ENCODE data around the gene ATP5F1E. TPM values are rescaled to one million over a fixed set of nuclear protein-coding genes. Genes with fewer than 3 reads are reported as not detected.

The ATP5F1E gene
- total and polyA plus RNA-seq, 4 donors: 18.4 to 88.8 (median 64.1) TPM

GRCh38 chr20:58998656-58999055 is 33.5 kb downstream of the ATP5F1E start:
- H3K36me3 ChIP-seq (ENCODE audit: control insufficient read depth in 4 of 4, insufficient read depth in 4 of 4, low read length in 4 of 4): peaks cover 3 to 69% (median 17%) of the 10 kb centered on the region in 4 donors
- H3K4me3 ChIP-seq: no peak overlapping the region
- DNase-seq (no peak), ATAC-seq (ENCODE audit: insufficient read depth, low FRiP score) (no peak)
- no peak overlapping the region for H3K27ac ChIP-seq (ENCODE audit: low read depth in 1 of 2, low read length in 1 of 2)
- H3K27me3 ChIP-seq (ENCODE audit: control insufficient read depth in 3 of 3, insufficient read depth in 3 of 3, low read length in 2 of 3): no peaks in the 10 kb centered on the region
- H3K9ac ChIP-seq (ENCODE audit: insufficient read depth in 1 of 2, low read length in 2 of 2): no peak overlapping the region
- WGBS, 2 donors: 92% methylated on average over 11 of the region's 11 CpGs
- H3K4me1 ChIP-seq (ENCODE audit: control insufficient read depth in 5 of 5, insufficient read depth in 5 of 5, low read length in 5 of 5): peaks cover 0 to 5% (median 0%) of the 10 kb centered on the region in 5 donors
- no peaks in the 10 kb centered on the region for H3K9me3 ChIP-seq (ENCODE audit: control insufficient read depth in 4 of 4, insufficient read depth in 3 of 4, low read length in 3 of 4)
- TF ChIP-seq, protein P1, sequence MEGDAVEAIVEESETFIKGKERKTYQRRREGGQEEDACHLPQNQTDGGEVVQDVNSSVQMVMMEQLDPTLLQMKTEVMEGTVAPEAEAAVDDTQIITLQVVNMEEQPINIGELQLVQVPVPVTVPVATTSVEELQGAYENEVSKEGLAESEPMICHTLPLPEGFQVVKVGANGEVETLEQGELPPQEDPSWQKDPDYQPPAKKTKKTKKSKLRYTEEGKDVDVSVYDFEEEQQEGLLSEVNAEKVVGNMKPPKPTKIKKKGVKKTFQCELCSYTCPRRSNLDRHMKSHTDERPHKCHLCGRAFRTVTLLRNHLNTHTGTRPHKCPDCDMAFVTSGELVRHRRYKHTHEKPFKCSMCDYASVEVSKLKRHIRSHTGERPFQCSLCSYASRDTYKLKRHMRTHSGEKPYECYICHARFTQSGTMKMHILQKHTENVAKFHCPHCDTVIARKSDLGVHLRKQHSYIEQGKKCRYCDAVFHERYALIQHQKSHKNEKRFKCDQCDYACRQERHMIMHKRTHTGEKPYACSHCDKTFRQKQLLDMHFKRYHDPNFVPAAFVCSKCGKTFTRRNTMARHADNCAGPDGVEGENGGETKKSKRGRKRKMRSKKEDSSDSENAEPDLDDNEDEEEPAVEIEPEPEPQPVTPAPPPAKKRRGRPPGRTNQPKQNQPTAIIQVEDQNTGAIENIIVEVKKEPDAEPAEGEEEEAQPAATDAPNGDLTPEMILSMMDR (IDR thresholded peaks at IDR 0.05; ENCODE audit: control extremely low read depth, extremely low read depth): no peak

DNA sequence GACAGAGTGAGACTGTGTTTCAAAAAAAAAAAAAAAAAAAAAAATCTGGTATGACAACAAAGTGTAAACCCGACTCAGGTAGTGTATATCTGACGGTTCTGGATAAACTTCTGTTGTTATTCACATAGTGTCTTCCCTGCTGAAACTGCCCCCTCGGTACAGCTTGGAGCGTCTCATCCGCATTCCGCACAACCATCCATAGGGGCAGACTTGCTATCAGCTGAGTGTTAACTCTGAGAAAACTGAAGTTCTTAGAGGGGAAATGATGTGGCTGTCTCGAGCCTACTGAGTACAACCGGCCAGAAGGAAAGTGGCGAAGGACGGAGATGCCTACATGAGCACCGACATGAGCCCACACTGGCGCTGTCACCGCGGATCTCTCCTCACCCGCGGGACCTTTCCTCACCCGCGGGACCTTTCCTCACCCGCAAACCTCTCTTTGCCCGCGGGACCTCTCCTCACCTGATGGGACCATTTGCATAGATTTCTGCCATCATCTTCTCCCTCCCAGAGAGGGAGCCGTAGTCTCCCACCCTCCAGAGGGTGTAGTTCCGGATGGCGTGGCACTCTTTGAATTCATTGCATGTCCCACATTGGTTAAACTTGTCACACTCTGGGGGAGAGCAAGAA is 34.9 kb downstream of the ATP5F1E start:
- ATAC-seq (ENCODE audit: insufficient read depth, low FRiP score) (no peak), DNase-seq (no peak)
- Histone ChIP-seq H3K36me3 (ENCODE audit: control insufficient read depth in 4 of 4, insufficient read depth in 4 of 4, low read length in 4 of 4) (peaks cover 3 to 72% (median 25%) of the 10 kb centered on the region in 4 donors), H3K9ac (ENCODE audit: insufficient read depth in 1 of 2, low read length in 2 of 2) (no peak overlapping the region), H3K27me3 (ENCODE audit: control insufficient read depth in 3 of 3, insufficient read depth in 3 of 3, low read length in 2 of 3) (no peaks in the 10 kb centered on the region), H3K4me1 (ENCODE audit: control insufficient read depth in 5 of 5, insufficient read depth in 5 of 5, low read length in 5 of 5) (peaks cover 0 to 5% (median 0%) of the 10 kb centered on the region in 5 donors), H3K27ac (ENCODE audit: low read depth in 1 of 2, low read length in 1 of 2) (no peak overlapping the region), H3K9me3 (ENCODE audit: control insufficient read depth in 4 of 4, insufficient read depth in 3 of 4, low read length in 3 of 4) (no peaks in the 10 kb centered on the region), H3K4me3 (no peak overlapping the region)
- WGBS, 2 donors: 94% methylated on average over 24 of the region's 24 CpGs
- TF ChIP-seq, protein P1 (IDR thresholded peaks at IDR 0.05; ENCODE audit: control extremely low read depth, extremely low read depth): no peak

DNA sequence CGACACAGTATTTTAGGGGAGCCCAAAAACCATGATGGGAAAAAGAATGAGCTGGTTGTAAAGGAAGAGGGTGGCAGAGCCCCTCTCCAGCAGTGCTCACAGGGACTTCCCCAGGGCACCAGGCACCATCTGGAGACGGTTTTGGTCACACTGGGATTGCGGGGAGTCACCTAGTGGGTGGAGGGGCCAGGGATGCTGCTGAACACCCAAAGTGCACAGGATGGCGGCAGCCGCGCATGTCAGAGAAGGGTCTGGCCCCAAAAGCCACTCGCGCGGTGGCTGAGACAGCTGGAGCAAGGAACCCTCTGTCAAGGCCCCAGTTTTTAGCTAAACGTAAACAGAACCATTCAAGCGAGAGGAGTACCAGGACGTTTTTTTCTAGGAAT is 35.9 kb downstream of the ATP5F1E start:
- TF ChIP-seq, protein P1 (IDR thresholded peaks at IDR 0.05; ENCODE audit: control extremely low read depth, extremely low read depth): no peak
- H3K4me1 ChIP-seq (ENCODE audit: control insufficient read depth in 5 of 5, insufficient read depth in 5 of 5, low read length in 5 of 5): peaks cover 0 to 5% (median 0%) of the 10 kb centered on the region in 5 donors
- ATAC-seq (ENCODE audit: insufficient read depth, low FRiP score): no peak
- no peak overlapping the region for H3K27ac ChIP-seq (ENCODE audit: low read depth in 1 of 2, low read length in 1 of 2)
- DNase-seq: no peak
- H3K36me3 ChIP-seq (ENCODE audit: control insufficient read depth in 4 of 4, insufficient read depth in 4 of 4, low read length in 4 of 4): peaks cover 3 to 67% (median 31%) of the 10 kb centered on the region in 4 donors
- no peak overlapping the region for H3K9ac ChIP-seq (ENCODE audit: insufficient read depth in 1 of 2, low read length in 2 of 2)
- H3K27me3 ChIP-seq (ENCODE audit: control insufficient read depth in 3 of 3, insufficient read depth in 3 of 3, low read length in 2 of 3): no peaks in the 10 kb centered on the region
- WGBS, 2 donors: 90 to 93% methylated on average over 12 of the region's 12 CpGs
- H3K9me3 ChIP-seq (ENCODE audit: control insufficient read depth in 4 of 4, insufficient read depth in 3 of 4, low read length in 3 of 4): no peaks in the 10 kb centered on the region
- no peak overlapping the region for H3K4me3 ChIP-seq

Measured in lung (tissue), 12 donors.